CD14-positive monocyte (primary cell): Measurements from ENCODE around the gene CSPG4. TPM values are rescaled to one million over a fixed set of nuclear protein-coding genes. Genes with fewer than 3 reads are reported as not detected.

Source experiments
- DNase-seq, 3 donors: peaks; one replicate each; pipeline ENCODE4 v3.0.0-alpha.2; 2011 to 2022
- H2AFZ ChIP-seq: 2 replicates; pipeline ENCODE4 v1.6.0; 2012; ENCODE audit warnings: mild to moderate bottlenecking, low read depth, low read length, inconsistent platforms; ENCODE audit not compliant: insufficient read depth, poor library complexity, severe bottlenecking
- H3K27ac ChIP-seq, 2 donors: 1 replicate in 1 of 2; 2 replicates in 1 of 2; pipeline ENCODE4 v1.5.1; 2012 to 2013; ENCODE audit warnings: low read length in 2 of 2, control low read depth in 1 of 2, inconsistent platforms in 1 of 2, low read depth in 1 of 2, mild to moderate bottlenecking in 1 of 2
- H3K27me3 ChIP-seq, 2 donors: one replicate each; pipeline versions ENCODE4 v1.6.0 to v1.6.1; 2011 to 2013; ENCODE audit warnings: low read length in 2 of 2; ENCODE audit not compliant: control insufficient read depth in 2 of 2, insufficient read depth in 2 of 2
- H3K36me3 ChIP-seq, 2 donors: replicated peaks in 1 of 2; 1 replicate in 1 of 2; 2 replicates in 1 of 2; pipeline versions ENCODE4 v1.5.1 to v1.6.1; 2012 to 2013; ENCODE audit warnings: low read length in 2 of 2, control low read depth in 1 of 2, inconsistent platforms in 1 of 2, mild to moderate bottlenecking in 1 of 2; ENCODE audit not compliant: insufficient read depth in 2 of 2, control insufficient read depth in 1 of 2
- H3K4me1 ChIP-seq, 2 donors: 1 replicate in 1 of 2; 2 replicates in 1 of 2; pipeline versions ENCODE4 v1.5.1 to v1.6.1; 2012 to 2013; ENCODE audit warnings: low read length in 2 of 2, control low read depth in 1 of 2, inconsistent platforms in 1 of 2, mild to moderate bottlenecking in 1 of 2, moderate library complexity in 1 of 2; ENCODE audit not compliant: insufficient read depth in 2 of 2, control insufficient read depth in 1 of 2
- H3K4me2 ChIP-seq: replicated peaks from 2 replicates; pipeline ENCODE3; 2012; ENCODE audit warnings: low read length, moderate library complexity, mild to moderate bottlenecking; ENCODE audit not compliant: poor library complexity, severe bottlenecking; ENCODE audit errors: extremely low read depth
- H3K4me3 ChIP-seq, 3 experiments: fragments of 200-600 bp in 1 of 3; sonication (generic) in 1 of 3; replicated peaks in 1 of 3; 1 replicate in 2 of 3; 2 replicates in 1 of 3; pipeline ENCODE4 v1.5.1; 2011 to 2013; ENCODE audit warnings: low read length in 3 of 3, mild to moderate bottlenecking in 3 of 3, control low read depth in 2 of 3, low read depth in 2 of 3, inconsistent platforms in 1 of 3, moderate library complexity in 1 of 3
- H3K79me2 ChIP-seq: 2 replicates; pipeline ENCODE4 v1.6.0; 2012; ENCODE audit warnings: mild to moderate bottlenecking, control low read depth, inconsistent platforms, low read length, moderate library complexity; ENCODE audit not compliant: insufficient read depth
- H3K9ac ChIP-seq: 2 replicates; pipeline ENCODE4 v1.6.0; 2017; ENCODE audit warnings: low read length, mild to moderate bottlenecking; ENCODE audit not compliant: insufficient read depth, poor library complexity, severe bottlenecking
- H3K9me3 ChIP-seq, 2 donors: replicated peaks in 1 of 2; 1 replicate in 1 of 2; 2 replicates in 1 of 2; pipeline versions ENCODE4 v1.5.1 to v1.6.1; 2012 to 2013; ENCODE audit warnings: low read length in 2 of 2, control low read depth in 1 of 2; ENCODE audit not compliant: control insufficient read depth in 1 of 2, insufficient read depth in 1 of 2
- H4K20me1 ChIP-seq: 2 replicates; pipeline ENCODE4 v1.6.0; 2012; ENCODE audit warnings: mild to moderate bottlenecking, low read length, control low read depth, moderate library complexity; ENCODE audit not compliant: insufficient read depth
- H3K27ac Mint-ChIP-seq, 7 donors: one replicate each; pipeline ENCODE4 v1.8.0; 2020; ENCODE audit warnings: mild to moderate bottlenecking in 7 of 7, mixed read lengths in 7 of 7, moderate library complexity in 6 of 7, inconsistent platforms in 2 of 7
- H3K27me3 Mint-ChIP-seq, 3 donors: one replicate each; pipeline ENCODE4 v1.8.0; 2021 to 2022; ENCODE audit warnings: low read depth in 3 of 3, mild to moderate bottlenecking in 3 of 3, mixed read lengths in 3 of 3, moderate library complexity in 3 of 3, inconsistent platforms in 1 of 3
- H3K36me3 Mint-ChIP-seq, 2 donors: one replicate each; pipeline ENCODE4 v1.8.0; 2020; ENCODE audit warnings: mixed read lengths in 2 of 2, inconsistent platforms in 1 of 2, mild to moderate bottlenecking in 1 of 2
- H3K4me1 Mint-ChIP-seq: one replicate; pipeline ENCODE4 v1.8.0; 2020; ENCODE audit warnings: mild to moderate bottlenecking, mixed read lengths
- H3K4me3 Mint-ChIP-seq, 2 donors: one replicate each; pipeline ENCODE4 v1.8.0; 2020; ENCODE audit warnings: mild to moderate bottlenecking in 2 of 2, mixed read lengths in 2 of 2, moderate library complexity in 1 of 2
- H3K9me3 Mint-ChIP-seq, 7 donors: one replicate each; pipeline ENCODE4 v1.8.0; 2020 to 2022; ENCODE audit warnings: mixed read lengths in 7 of 7, mild to moderate bottlenecking in 6 of 7, moderate library complexity in 6 of 7, inconsistent platforms in 2 of 7
- CTCF ChIP-seq: fragments of 200-600 bp; IDR thresholded peaks from one replicate; pipeline ENCODE4 v1.8.0; 2022; ENCODE audit warnings: antibody characterized with exemption, mild to moderate bottlenecking
- WGBS: methylation state at CpG from one replicate; pipeline ENCODE4 v1.1.5; 2013; ENCODE audit warnings: missing lambda C conversion rate; ENCODE audit not compliant: insufficient coverage; 5-methylcytosine and 5-hydroxymethylcytosine counted together
- intact Hi-C, 2 donors: fragments of 100-400 bp; cut with micrococcal nuclease; formaldehyde crosslinking; loops; one replicate each; pipeline versions ENCODE4 v1.15.0 to v1.15.1; 2023
- polyA plus RNA-seq, 3 donors: library from polyadenylated mRNA; depleted of rRNA in 1 of 3; unstranded in 2 of 3; stranded (reverse) in 1 of 3; fragments of 300-500 nt in 2 of 3; fragments of >200 nt in 1 of 3; fragmentation: Illumina TruSeq in 2 of 3; gene quantifications; 1 replicate in 2 of 3; 2 replicates in 1 of 3; pipeline ENCODE4 v1.2.3, GENCODE V29; 2012 to 2021

Gene CSPG4
- polyA plus RNA-seq, 3 donors = not detected

- H2AFZ ChIP-seq = no peak overlapping the region
- no peak overlapping the region for H3K9ac ChIP-seq
- peaks cover 0 to under 1% of the 10 kb centered on the region in 2 donors for H3K4me1 ChIP-seq
- H3K4me3 ChIP-seq = no peak overlapping the region
- peak overlapping the region in 1 of 7 donors; percentile 26 for H3K27ac Mint-ChIP-seq
- no peak overlapping the region for H3K4me3 Mint-ChIP-seq
- peaks cover 12% of the 10 kb centered on the region for H4K20me1 ChIP-seq
- no peaks in the 10 kb centered on the region for H3K4me1 Mint-ChIP-seq
- H3K27ac ChIP-seq = no peak overlapping the region
- H3K36me3 ChIP-seq = peaks cover 0 to 42% of the 10 kb centered on the region in 2 donors
- intact Hi-C loops = no loop called here
- peaks cover 1 to 4% (median 2%) of the 10 kb centered on the region in 3 donors for H3K27me3 Mint-ChIP-seq
- 88% methylated on average over 14 of the region's 17 CpGs for WGBS
- DNase-seq = no peak
- H3K27me3 ChIP-seq = no peaks in the 10 kb centered on the region
- H3K36me3 Mint-ChIP-seq = peaks cover 27 to 28% of the 10 kb centered on the region in 2 donors
- H3K9me3 Mint-ChIP-seq = no peaks in the 10 kb centered on the region
- no peak for TF ChIP-seq CTCF
- no peak overlapping the region for H3K4me2 ChIP-seq
- H3K9me3 ChIP-seq = no peaks in the 10 kb centered on the region
- H3K79me2 ChIP-seq = no peaks in the 10 kb centered on the region
Observed at GRCh38 chr15:75659928-75660645, 52.6 kb downstream of the CSPG4 start.

GRCh38 chr15:75659141-75659771, 53.4 kb downstream of the CSPG4 start:
- no peaks in the 10 kb centered on the region for H3K9me3 Mint-ChIP-seq

More at GRCh38 chr15:75659141-75659771, 53.4 kb downstream of the CSPG4 start:
- no peaks in the 10 kb centered on the region for H3K9me3 ChIP-seq
- Mint-ChIP-seq H3K27me3 (peaks cover 1 to 2% (median 2%) of the 10 kb centered on the region in 3 donors), H3K4me3 (no peak overlapping the region), H3K4me1 (peaks cover 1% of the 10 kb centered on the region), H3K36me3 (peaks cover 27 to 31% of the 10 kb centered on the region in 2 donors), H3K27ac (peak overlapping the region in 2 of 7 donors; percentile 28 to 43)
- TF ChIP-seq CTCF = no peak
- 95% methylated on average over 7 of the region's 9 CpGs for WGBS
- H3K9ac ChIP-seq = no peak overlapping the region
- no peak overlapping the region for H2AFZ ChIP-seq
- no peak overlapping the region for H3K4me3 ChIP-seq
- no peaks in the 10 kb centered on the region for H3K27me3 ChIP-seq
- H3K36me3 ChIP-seq = peaks cover 0 to 42% of the 10 kb centered on the region in 2 donors
- no peaks in the 10 kb centered on the region for H3K79me2 ChIP-seq
- H4K20me1 ChIP-seq = peaks cover 16% of the 10 kb centered on the region
- H3K27ac ChIP-seq = no peak overlapping the region
- H3K4me2 ChIP-seq = no peak overlapping the region
- intact Hi-C loops = no loop called here
- no peak for DNase-seq
- H3K4me1 ChIP-seq = no peaks in the 10 kb centered on the region
